NCI-H226 (cell line): ENCODE measurements around the gene PYROXD2.

Experiments used
- DNase-seq: peaks from one replicate; pipeline ENCODE4 v3.0.0-alpha.2; 2015

Gene PYROXD2

GRCh38 chr10:98433881-98434732 is 19.1 kb upstream of the PYROXD2 start:
- no peak for DNase-seq

DNA sequence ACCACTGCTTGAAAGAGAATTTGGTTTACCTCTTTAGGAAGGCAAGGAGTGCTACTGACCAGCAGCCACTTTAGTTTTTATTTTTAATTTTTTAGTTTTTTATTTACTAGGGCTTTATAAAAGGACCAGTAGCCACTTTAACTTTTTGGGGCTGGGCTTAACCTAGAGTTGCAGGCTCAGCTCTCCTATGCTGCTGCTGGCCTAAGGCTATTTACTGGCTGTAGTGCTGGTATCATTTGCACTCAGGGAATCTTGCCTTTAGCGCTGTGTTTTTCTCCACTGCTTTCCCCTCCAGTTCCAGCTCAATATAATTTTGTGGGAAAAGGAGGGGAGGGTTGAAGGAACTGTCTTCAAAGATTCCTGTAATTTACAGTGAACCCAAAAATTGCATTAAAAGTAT is 18.4 kb upstream of the PYROXD2 start:
- DNase-seq, result no peak

DNA sequence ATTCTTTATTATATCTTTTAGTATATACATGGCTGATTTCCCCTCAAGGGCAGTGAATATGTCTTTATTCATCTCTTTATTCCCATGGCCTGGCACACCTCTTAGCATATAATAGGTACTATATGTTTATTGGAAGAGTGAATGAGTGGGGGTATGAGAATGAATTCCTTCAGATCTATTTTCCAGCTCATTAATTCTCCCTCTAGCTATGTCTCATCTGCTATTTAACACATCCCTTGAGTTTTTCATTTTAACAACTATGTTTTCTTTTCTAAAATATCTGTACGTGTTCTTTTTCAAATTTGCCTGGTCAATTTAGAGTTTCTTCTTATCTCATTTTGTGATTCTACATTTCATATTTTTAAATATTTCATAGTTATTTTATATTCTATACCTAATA is 17.3 kb upstream of the PYROXD2 start:
- no peak for DNase-seq

GRCh38 chr10:98431016-98431415 is 16.0 kb upstream of the PYROXD2 start:
- DNase-seq, result no peak

- no peak for DNase-seq
Measured at GRCh38 chr10:98430427-98430826, 15.4 kb upstream of the PYROXD2 start.

DNA sequence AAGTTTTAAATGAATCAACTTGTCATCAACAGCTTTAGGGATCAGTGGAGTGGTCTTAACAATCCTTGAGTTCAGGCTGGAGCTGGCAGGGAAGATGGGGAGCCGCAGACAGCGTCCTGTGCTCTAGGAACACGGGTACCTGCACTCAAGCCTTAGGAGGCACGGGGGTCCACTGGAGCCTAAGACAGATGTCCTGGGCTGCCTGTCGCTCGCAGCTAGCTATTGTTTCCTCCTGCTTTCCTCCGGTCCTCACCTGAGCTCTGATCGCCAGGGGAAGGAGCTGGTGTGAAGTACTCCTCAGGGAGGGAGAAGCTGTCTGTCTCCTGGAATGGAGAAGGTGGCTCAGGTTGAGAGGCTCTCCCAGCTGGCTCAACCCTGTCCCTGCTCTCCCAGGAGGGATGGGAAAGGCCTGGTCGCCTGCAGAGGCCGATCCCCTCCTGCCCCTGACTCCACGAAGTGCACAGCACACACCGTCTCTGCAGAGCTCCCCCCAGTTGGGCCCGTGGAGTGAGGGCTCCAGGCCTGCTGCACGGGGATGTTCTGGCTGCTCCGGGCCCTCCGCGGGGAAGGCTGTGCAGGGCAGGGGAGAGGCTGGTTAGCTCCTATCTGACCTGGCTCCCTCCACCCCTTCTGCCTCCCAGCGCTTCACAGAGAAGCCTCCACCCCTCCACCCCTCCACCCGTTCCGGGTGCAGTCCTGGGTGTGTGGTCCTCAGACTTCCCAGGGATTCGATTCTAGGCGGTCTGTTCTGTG is 14.5 kb upstream of the PYROXD2 start:
- no peak for DNase-seq

- no peak for DNase-seq
Measured at GRCh38 chr10:98427011-98427515, 12.1 kb upstream of the PYROXD2 start.

- peak; percentile 28 for DNase-seq
Measured at GRCh38 chr10:98425511-98426352, 10.8 kb upstream of the PYROXD2 start.

DNA sequence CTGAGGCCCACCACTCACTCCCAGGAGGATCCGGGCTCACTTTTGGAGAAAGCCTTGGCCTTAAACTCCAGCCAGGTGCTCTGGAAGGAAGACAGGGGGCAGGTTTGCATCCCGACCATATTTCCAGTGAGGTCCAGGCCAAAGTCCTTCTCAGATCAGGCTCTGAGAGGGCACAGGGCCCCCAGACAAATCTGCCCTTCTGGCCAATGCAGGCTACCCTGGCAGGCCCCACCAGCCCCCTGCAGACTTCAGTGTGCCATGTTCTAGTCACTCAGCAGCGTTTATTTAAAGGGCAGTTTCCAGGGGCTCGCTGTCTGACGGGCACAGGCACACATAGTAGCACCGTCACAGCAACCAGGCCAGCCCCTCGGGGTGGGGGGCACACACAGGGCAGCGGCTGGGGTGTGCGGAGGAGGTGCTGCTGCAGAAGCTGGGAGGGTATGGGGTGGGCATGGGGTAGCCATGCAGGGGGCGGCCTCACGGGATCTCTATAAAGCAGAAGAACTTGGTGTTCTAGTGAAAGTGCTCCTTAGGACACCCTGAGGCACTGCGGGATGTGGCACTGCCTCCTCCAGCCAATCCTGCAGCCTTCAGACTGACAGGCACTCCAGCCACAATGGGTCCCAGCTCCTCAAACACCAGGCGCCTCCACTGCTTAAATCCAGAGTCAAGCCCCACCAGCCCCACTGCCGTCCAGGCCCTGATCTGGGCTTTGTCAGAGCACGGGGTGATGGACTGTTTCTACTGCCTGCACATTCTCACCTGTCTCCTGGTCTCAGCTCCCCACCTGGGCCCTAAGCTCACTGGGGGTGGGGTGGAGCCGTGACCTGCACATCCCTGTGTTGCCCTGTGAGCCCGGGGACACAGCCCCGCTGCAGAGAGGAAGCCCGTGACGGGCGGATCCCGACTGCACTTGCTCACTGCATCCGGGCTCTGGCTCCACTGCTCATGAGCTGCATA is 9.6 kb upstream of the PYROXD2 start:
- DNase-seq, result no peak

DNA sequence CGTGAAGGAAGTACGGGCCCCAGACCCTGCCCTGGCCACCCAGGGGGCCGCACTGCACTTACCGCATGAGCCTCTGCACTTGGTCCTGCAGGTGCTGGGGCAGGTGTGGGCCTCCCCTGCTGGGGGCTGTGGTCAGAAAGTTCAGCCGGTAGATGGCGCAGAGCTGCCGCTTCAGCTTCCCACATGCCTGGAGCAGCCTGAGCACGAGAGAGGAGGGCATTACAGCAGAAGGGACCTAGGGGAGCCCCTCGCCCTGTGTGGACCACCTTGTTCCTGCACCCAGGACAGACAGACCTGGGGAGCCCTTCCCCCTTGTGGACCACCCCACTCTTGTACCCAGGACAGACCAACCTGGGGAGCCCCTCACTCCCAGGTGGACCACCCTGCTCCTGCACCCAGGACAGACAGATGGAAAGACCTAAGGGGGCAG is 8.7 kb upstream of the PYROXD2 start:
- DNase-seq, result no peak

DNA sequence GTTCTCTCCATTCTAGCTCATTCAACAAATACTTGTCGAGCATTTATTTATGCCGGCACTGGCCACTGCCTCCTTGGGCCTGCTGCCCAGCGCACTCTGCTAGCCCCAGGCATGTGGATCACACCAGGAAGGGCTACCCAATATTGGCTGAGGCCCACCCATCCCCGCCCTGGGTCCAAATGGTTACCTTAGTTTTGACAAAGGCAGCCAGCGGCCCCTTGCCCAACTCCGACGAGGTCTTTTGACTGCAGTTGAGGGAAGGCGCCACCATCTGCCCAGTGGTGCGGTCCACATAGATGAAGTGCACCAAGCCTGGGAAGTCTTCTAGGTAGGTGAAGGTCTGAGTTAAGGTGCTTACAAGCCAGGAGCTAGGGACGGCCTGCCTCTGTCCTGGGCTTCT is 7.2 kb upstream of the PYROXD2 start:
- no peak for DNase-seq

DNA sequence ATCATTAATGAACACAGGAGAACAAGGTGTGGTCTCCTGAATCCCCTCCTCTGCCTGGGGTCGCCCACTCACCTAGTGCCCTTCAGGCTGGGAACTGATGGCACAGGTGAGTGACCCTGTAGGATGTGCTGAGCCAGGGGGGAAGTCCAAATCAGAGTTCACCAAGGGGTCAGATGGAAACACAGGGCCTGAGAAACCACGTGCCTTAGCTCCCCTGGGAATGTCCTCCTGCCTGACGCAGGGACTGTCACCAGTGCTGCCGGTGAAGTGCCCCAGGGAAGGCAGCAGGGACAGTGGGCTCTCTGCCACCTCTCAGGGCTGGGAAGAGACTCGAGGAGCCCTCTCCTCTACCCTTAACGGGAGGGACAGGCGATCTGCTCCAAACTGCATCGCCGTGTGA is 5.8 kb upstream of the PYROXD2 start:
- no peak for DNase-seq

DNA sequence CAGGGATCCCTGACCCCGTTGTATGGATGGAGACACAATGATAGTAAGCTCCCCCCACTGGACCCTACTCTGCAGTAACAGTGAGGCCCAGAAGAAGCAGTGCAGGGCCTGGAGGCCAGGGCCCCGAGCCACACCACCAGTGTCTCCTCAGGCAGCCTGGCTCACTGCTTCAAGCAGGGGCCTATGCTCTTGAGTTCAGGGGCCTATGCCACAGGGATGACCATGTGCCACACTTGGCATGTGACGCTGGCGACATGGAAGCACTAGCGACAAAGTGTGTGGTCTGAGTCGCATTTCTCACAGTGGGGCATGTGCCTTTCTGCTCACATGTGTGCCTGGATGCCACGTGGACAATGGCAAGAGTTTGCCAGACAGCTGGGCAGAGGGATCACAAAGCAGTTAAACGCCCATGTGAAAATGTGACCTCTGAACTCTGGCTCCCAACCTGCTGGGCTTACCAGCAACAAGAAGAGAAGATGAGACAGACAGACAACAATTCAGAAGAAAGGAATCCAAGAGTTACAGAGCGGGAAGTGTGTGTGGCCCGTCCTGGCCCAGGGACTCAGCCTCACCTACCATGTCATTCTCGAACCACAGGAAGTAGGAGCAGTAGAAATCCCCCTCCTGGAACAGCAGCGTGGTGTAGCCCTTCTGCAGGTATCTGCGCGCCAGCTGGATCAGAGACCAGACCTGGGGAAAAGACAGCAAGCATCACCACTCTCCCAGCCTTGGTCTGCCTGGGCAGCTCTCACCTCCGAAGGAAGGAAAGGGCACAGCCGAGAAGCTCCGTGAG is 4.7 kb upstream of the PYROXD2 start:
- no peak for DNase-seq

DNA sequence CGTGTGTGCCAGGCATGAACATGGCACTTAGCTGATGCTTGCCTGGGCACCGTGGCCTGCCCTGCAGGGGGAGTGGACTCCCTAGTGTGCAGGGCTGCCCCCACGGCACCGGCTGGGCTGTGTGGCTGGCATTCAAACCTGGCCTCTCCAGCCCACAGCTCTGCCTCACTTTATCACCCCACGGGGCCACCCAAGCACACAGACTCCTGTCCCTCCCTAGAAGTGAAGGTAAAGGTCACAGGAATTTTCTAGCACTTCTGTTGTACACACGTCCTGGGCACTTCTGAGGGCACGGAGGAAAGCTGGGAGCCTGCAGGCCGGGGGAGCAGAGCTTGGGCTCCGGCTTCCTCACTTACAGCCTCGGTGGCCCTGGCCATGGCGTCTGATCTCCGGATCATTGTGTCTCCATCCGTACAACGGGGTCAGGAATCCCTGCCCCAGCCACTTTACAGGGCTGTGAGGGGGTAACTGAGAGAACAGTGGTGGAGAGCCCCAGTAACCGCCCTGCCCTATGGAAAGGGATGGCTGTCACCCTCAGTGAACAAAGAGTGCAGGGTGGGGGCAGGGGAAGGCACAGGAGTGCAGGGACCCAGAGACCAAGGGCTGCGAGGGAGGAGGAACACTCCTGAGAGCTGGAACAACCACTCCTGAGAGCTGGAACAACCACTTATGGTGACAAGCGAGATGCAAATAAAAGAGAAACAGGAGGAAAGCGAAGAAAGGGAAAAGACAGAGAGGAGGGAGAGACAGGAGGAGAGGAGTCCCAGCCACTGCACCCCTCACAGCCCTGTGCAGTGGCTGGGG is 3.9 kb upstream of the PYROXD2 start:
- no peak for DNase-seq

- no peak for DNase-seq
Measured at GRCh38 chr10:98417973-98418664, 3.1 kb upstream of the PYROXD2 start.

GRCh38 chr10:98417481-98417959 is 2.5 kb upstream of the PYROXD2 start:
- DNase-seq, result no peak

GRCh38 chr10:98416606-98417388 is 1.8 kb upstream of the PYROXD2 start:
- no peak for DNase-seq

DNA sequence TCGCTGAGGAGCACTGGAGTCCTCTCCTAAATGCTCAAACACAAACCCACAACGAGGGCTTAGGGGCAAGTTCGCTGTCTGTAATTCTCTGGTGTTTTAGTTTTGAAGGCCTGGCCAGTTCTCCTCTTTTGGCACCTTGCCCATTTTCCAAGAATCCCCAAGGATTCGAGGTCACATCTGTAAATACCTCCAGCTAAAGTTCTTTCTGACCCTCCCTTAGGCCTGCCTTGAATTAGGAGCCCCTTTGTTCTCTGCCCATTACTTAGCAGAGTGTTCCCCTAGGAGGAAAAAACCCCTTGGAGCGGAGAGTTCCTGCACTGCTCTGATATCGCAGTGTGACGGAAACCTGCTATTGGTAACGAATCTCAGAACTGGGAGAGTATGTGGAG is 743 bp upstream of the PYROXD2 start:
- no peak for DNase-seq

GRCh38 chr10:98414578-98414931 is 427 bp downstream of the PYROXD2 start:
- no peak for DNase-seq
